Right ventricle myocardium superior (tissue), 1 donor: ENCODE measurements around the gene KIRREL3. TPM values are rescaled to one million over a fixed set of nuclear protein-coding genes. Genes with fewer than 3 reads are reported as not detected.

Experiments
- ATAC-seq: fragments of 200-7000 bp; cut with Tn5 transposase; one replicate; pipeline ENCODE4 v1.9.1; 2020; ENCODE audit warnings: mild to moderate bottlenecking; ENCODE audit not compliant: poor library complexity
- DNase-seq: peaks from one replicate; pipeline ENCODE4 v3.0.0-alpha.2; 2020
- intact Hi-C: fragments of 100-400 bp; cut with DNase I; formaldehyde crosslinking; loops from one replicate; pipeline ENCODE4 v1.11.2; 2022
- total RNA-seq: library from RNA; stranded (reverse); fragmentation: NEBNext Ultra II Directional; extraction: Animal tissue kit (Norgen Biotek cat#: 25700); gene quantifications from one replicate; pipeline ENCODE4 v1.2.1, GENCODE V29; 2021
- donor health status: DM: no; HTN: yes; CAD: no; lungs with severe emphysema.

Gene KIRREL3
- total RNA-seq, 1 donor from 2014 or later: 0.08 TPM

DNA sequence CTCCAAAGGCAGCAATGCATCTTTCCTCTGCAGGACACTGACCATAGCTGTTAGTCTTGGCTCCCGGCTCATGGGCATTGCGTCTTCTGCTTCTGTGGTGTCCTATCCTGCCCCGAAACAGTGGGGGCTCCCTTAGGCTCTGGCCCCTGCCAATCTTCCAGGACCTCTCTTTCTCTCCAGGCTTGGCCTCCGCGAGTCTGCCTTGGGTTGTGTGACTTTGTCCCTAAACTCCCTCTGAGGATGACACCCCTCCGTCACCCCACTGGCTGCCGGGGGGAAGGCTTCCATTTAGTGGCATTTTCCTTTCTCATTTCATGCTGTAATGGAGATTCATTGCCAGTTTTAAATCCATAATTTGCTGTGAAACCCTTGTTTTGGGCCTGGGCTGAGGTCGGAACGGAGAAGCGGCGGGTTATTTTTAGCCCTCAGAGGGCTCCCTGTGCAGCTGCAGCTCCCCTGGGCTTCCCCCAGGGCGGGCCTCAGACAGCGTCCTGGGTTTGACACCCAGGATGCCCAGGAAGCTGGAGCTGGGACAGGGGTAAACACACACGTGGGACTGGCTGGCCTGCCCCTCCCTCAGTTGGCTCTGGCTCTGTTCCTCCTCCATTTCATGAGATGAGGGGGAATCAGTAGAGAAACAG, 489.0 kb downstream of the KIRREL3 start:
- ATAC-seq (no peak), DNase-seq (no peak)
- intact Hi-C loops: no loop called here

DNA sequence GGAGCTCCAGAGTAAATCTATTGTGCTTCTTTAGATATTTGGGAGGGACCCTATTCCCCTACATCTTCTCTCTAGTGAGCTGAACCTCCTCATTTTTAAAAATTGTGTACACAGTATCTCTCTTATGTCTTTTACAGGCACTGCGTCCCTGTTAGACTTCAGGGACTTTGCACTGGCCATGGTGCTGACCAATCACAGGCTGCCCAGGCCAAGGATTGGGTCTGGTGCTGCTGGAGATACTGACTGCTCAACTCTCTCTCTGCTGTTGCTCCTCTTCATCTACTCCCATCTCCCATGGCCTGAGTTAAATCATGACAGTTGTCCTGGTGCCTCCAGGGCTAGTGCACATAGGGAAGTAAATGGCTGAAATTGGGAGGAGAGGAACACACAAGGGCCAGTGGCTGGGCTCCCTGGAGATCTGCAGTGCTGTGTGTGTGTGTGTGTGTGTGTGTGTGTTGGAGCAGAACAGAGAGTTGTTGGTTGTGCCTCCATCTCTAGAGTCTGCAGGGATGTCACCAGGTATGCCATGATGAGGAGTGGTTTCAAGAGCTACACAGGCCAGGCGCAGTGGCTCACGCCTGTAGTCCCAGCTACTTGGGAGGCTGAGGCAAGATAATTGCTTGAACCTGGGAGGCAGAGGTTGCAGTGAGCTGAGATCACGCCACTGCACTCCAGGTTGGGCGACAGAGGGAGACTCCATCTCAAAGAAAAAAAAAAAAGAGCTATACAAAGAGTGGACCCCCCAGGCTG, 489.8 kb downstream of the KIRREL3 start:
- intact Hi-C loops: no loop called here
- no peak for ATAC-seq
- no peak for DNase-seq

DNA sequence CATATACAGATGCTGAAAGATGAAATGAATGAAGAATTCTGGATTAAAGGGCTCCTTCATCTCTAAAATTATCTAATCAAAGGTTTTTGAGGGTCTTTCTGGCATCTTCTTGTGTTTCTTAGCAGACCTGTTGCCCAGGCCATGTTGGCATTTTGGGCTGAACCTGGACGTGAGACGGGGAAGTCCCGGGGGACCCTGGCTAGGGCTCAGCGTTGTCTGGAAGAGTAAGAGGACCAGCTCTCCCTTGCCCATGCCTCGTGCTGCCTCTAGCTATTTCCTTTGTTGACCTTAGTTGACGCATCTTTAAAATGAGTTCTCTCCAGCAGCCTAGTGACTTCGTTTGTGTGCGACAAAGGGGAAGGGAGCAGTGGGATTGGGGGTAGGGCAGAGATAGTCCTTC, 492.9 kb downstream of the KIRREL3 start:
- intact Hi-C loops: no loop called here
- ATAC-seq: no peak
- DNase-seq: no peak

DNA sequence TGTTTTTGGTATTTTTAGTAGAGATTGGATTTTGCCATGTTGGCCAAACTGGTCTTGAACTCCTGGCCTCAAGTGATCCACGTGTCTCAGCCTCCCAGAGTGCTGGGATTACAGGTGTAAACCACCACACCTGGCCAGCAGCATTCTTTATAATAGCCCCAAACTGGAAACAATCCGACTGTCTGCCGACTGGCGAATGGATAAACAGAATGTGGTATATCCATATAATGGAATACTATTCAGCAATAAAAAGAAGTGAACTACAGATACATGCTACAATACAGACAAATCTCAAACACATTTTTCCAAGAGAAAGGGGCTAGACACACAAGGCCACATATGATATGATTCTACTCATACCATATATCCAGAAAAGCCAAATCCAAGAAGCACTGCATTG, 493.8 kb downstream of the KIRREL3 start:
- DNase-seq (no peak), ATAC-seq (no peak)

DNA sequence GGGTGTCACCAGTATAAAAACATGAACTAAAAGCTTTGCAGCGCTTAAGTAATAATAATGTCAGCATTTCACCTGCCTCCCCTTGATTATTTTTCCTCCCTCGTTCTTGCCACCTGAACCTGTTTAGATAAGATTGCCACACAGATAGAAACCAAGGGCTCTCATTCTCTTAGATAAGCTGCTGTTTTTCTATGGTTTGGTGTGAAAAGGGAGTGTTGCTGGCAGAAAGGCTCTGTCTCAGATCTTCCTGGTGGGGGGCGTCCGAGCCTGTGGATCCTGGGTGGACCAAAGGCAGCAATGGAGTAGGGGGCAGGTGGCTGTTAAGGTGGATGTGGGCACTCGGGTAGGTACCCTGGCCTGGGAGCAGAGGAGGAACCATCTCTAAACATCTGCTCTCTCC, 497.6 kb downstream of the KIRREL3 start:
- DNase-seq (no peak), ATAC-seq (no peak)
- intact Hi-C loops: no loop called here

More for the DNA sequence above, 493.8 kb downstream of the KIRREL3 start:
- intact Hi-C loops: no loop called here

DNA sequence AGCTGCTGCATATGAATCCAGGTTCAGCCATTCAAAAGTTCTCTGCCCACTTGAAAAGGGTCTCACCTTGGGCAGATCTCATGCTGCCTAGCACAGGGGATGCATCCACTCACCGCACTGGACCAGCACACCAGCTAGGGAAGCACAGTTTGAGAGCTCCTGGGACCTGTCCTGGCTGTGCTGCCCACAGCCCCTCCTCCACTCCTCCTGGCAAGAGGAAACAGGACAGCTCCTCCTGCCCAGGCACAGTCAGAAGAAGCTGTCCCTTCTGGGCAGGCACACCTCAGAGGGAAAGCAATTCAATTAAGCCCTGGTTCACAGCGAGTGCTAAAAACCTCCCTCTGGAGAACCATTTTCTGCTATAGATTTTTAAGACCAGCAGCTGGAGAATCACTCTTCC, 498.4 kb downstream of the KIRREL3 start:
- ATAC-seq (no peak), DNase-seq (no peak)
- intact Hi-C loops: no loop called here

DNA sequence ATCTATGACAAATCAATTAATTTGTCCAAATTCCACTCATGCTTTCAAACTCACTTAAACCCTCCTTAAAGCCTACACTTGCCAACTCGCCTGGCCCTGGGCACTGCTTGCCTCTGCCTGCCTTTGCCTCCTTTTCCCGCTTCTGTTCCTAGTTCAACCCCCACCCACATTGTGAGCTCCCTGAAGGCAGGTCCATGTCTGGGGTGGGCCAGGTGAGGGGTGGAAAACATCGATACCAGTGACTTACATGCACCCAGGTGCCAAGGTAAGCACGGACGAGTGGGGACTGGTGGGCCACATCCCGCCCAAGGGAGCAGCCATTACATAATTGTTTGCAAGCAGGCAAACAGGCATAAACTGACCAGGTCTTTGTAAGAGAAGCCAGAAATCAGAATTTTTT, 498.9 kb downstream of the KIRREL3 start:
- intact Hi-C loops: no loop called here
- no peak for ATAC-seq
- no peak for DNase-seq

DNA sequence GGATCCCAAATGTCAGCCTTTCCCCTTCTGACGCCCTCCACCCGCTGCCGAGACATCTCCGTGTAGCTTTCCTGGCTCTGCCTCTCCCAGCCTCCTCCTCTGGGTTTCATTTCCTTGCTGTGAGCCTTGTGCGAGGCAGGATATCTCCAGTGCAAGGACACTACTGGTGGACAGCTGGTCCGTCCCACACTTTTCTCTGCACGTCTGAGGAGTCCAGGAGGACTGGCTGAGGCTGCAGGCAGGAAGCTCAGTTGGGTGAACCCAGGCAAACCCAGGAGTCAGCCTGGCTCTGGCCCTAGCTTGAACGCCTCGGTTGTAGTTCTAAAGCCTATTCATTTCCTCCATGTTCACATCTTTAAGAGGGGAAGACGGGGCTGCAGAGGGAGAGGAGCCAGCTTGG, 499.6 kb downstream of the KIRREL3 start:
- DNase-seq (no peak), ATAC-seq (no peak)
- intact Hi-C loops: no loop called here

DNA sequence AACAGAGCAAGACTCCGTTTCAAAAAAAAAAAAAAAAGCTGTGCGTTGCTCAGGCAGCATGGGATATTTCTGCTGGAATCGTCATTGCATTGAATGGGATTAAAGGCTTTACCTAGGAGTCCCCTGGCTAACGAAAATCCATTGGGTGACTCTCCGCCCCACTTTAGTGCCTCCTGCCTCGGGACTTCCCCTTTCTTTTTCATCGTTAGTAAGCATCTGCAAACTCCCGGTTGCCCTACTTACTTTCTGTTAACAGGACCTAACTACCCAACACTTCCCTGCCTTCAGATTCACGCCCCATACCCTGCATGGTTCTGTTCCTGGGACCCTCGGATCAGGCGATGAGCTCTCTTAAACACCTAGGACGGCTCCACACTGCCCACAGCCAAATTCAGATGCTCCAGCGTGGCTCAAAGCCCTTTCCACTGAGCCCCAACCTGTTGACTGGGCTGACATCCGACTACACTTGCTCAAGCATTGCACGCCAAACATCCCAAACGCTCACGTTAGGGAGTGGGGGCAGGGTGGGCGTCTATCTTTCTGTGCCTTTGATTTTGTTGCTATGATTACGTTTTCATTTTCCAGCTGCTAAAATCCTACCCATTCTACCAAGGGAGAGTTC, 501.3 kb downstream of the KIRREL3 start:
- intact Hi-C loops: no loop called here
- DNase-seq: no peak
- ATAC-seq: no peak

DNA sequence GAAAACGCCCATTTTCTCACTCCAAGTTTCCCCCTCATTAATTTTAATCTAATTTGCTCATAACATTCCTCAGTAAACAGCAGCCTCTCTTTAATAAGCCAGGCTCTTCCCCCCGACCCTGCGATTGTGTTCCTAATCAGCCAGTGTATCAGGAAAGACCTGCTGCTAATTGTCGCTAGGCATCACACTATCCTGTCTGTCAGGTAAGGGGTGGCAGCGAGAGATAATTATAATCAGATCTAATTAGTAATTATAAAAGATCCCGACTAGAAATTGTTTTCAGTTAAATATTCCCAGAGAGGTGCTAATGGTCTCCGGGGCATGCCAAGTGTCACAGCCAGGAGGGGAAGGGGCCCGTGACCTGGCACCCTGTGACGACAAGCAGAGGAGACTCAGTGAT, 502.3 kb downstream of the KIRREL3 start:
- DNase-seq: no peak
- intact Hi-C loops: no loop called here
- ATAC-seq: no peak

DNA sequence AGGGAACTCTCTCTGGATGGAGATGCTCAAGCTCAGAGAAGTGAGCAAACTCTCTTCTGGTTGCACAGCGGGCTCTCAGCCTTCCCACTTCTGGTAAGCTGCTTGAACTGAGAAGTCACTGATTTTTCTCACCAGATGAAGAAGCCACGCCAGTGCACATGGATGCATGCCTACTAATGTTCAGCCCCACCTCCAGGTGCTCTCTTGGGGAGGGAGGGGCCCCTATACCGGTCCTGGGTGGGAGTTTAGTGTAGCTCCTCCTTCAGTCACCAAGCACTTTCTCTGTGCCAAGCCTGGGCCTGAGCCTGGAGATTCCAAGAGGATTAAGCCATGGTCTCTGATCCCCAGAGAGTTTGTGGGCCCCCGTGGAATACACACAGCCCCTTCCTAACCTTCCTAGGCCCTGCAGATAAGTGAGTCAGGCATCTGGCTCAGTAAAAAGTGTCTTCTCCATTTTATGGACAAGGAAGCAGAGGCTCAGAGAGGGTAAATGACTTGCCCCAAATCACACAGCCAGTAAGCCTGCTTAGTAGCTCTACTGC, 502.9 kb downstream of the KIRREL3 start:
- ATAC-seq (no peak), DNase-seq (no peak)

DNA sequence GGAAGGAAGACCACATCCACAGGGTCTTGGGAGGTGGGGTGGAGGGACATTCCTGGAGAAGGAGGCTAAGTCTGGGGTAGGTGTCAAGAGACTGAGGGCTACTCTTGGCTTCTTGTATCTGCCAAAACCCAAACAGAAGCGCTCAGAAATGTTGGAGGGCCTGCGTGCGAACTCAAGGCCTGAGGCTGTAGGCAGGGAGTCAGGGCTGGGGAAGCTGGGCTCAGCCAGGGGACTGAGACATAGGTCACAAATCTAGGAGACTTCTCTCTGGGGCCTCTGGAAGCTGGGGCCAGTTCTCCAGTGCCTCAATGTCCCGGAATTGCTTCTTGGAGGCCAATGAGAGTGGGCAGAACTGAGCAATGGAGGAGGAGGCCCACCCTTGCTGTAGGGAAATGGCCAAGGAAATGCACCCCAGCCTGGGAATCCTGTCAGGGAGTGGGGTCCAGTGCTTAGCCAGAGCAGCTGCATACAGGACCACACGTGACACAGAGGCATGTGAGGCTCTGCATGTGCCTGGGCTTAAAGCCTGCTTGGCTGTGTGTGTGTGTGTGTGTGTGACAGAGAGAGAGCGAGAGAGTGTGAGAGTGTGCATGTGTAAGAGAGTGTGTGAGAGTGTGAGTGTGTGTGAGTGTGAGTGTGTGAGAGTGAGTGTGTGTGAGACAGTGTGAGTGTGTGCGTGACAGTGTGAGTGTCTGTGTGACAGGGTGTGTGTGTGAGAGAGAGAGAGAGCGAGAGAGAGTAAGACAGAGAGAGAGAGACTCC, 503.8 kb downstream of the KIRREL3 start:
- intact Hi-C loops: no loop called here
- ATAC-seq (peak; percentile 15), DNase-seq (no peak)

More for the DNA sequence above, 502.9 kb downstream of the KIRREL3 start:
- intact Hi-C loops: no loop called here

DNA sequence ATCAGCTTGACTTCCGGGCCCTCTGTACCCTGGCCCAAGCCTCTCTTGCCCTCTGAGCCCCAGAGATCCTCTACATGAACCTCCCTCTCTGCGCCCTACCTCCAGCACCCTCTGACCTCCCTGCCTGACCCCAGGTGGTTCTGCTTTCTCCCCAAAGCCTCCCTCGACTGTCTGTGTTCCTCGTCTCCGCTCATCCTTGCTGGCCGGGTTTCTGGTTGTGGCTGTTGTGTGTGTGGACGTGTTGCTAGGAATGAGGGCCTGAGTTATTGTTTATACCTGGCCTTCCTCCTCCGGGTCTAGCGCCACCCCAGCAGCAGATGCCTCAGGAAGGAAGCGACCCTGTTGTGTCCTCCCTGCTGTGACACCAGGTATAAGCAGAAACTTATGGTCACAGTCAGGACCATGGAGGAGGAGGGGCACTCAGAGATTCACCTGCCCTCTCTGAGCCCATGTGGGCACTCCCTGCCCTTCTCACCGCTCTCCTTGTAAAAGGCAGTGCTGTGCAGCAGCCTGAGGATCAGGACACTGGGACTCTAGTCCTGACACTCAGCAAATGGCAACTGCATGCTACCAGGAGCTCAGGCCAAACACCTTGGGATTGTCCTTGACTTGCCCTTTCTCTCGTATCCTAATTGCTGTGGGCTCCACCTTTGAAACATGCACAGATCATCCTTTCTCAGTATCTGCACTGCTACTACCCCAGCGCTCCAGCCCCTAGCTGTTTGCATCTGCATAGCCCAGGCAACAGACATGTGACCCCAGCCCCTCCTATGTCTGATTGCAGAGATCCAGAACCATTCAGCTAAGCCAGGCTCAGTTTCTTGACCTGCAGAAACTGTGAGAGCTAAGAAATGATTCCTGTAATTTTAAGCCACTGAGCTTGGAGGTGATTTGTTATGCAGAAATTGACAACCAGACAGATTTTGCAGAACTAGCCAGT, 505.0 kb downstream of the KIRREL3 start:
- no peak for ATAC-seq
- intact Hi-C loops: no loop called here
- no peak for DNase-seq

DNA sequence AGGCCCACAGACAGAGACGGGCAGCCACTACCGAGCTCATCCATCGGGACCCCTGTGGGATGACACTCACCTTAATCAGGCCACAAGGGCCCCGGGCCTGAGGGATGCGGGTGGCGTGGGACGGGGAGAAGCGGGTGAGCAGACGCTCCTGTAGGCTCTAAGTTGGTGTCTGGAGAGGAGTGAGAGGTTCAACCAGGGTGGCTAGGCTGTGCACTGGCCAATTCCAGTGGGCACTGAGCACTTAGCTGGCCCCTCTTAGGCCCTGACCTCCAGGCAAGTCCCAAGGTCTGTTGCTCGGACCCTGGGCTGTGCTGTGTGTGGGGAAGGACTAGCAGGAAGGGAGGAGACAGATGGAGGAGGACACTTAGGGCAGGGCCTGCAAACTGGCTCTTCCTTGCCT, 505.7 kb downstream of the KIRREL3 start:
- ATAC-seq: no peak
- DNase-seq: no peak
- intact Hi-C loops: no loop called here

DNA sequence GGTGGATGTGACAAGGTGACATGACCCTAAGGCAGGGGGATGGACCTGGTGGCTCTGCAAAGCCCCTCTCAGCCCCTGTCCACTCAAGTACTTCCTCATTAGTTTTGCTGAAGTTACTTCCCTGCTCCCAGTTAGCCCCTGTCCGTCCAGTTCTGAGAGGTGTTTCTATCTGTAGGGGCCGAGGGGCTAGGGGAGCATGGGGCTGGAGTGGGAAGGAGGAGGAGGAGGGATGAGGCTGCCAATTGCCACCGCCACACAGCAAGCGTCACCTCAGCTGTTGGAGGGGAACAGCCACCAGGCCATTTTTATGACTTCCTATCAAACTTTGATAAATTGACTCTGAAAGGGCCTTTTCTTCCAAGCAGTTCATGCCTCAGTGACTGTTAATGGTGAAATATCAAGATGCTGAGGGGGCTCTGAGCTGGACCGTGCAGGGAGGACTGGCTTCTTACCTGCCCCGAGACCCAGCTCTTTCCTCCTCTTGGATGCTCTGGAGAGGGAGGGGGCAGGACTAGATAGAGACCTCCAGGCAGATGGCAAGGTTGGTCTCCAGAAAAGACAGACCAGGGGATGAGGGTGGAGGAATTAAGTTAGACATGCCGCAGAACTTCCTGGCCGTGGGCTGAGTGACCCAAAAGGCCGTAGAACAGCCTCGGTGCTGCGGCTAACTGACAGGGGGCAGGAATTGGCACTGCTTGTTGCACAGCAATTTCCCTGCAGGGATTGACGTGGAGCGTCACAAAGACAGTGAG, 508.1 kb downstream of the KIRREL3 start:
- ATAC-seq: no peak
- no peak for DNase-seq
- intact Hi-C loops: no loop called here

DNA sequence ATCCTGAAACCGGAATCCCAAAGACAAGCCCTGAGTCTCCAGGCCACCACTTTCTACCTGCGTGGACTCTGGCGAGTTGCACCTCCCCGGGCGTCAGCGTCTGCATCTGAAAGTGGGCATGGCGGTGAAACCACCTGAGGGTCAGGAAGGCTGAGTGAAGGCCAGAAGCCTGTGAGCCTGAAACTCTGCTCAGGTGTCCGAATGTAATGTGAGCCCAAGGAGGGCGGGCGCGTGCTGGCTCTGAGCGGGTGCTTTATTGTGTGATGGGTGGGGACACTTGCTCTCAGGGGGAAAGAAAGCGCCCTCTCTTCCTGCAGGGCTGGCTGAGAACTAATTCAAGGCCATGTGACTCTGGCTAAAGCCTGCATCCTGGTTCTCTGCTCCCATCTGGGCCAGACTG, 509.5 kb downstream of the KIRREL3 start:
- intact Hi-C loops: no loop called here
- ATAC-seq (no peak), DNase-seq (no peak)

DNA sequence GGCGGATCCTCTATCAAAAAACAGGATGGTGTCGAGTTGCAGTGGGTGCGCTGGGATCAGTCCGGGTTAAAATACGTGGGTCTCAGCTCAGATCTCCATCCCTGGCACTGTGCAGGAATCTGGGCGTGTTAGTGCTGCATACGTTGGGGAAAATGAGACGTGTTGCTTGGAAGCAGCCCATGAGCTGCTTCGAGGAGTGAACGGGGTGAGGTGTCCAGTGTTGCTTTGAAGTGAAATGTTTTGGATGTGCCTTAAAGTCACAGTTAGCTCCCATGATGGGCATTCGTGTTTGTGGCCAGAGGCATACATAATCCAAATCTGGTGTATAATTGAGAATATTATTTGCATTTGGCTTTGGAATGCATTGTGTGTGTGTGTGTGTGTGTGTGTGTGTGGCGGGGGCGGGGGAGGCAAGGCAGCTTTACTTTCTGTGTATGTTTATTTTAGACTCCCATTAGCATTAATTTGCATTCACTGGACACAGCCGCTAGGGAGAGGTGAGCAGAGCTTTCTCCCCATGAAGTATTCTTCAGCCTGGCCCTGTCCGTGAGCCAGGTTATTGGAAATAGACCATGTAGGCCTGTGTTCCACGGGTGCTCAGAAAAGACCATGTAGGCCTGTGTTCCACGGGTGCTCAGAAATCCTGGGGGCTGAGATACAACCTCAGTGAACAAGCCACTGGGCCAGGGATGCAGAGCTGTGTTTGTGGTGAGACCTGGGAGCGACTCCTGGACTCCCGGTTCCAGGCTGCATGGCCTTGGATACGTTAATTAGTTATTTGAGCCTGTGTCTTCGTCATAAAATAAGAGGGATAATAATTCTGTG, 510.5 kb downstream of the KIRREL3 start:
- intact Hi-C loops: loop anchor here (10.0 kb wide), 1 partner anchor 65 kb away; no protein-coding TSS in a partner anchor
- no peak for DNase-seq
- no peak for ATAC-seq
